CD4-positive, alpha-beta memory T cell (primary cell): ENCODE measurements around the gene CBLL2. TPM values are rescaled to one million over a fixed set of nuclear protein-coding genes. Genes with fewer than 3 reads are reported as not detected.
"Not testable (repeated sequence)": the region's sequence is repeated elsewhere in the genome, so short reads cannot be mapped to it uniquely, and the experiment has no call there.

Experiments used
- CTCF ChIA-PET: fragments of 350-600 bp; sonication (Branson Sonifier 250); formaldehyde crosslinking; loops from one replicate; lab custom pipeline; 2021; ENCODE audit warnings: inconsistent platforms; ENCODE audit not compliant: partially characterized antibody; lab: Charles Lee
- POLR2A ChIA-PET: fragments of 350-600 bp; sonication (Branson Sonifier 250); formaldehyde crosslinking; loops from one replicate; lab custom pipeline; 2021; ENCODE audit not compliant: partially characterized antibody; lab: Charles Lee
- DNase-seq, 5 donors: peaks; one replicate each; pipeline versions ENCODE4 v3.0.0 to v3.0.0-alpha.2; 2020 to 2022; ENCODE audit warnings: mixed read lengths in 1 of 5
- H3K27ac ChIP-seq: one replicate; pipeline ENCODE4 v1.7.0; 2013; ENCODE audit warnings: low read depth, low read length
- H3K27me3 ChIP-seq: 2 replicates; pipeline ENCODE4 v1.7.0; 2013; ENCODE audit warnings: mild to moderate bottlenecking, low read length, moderate library complexity; ENCODE audit not compliant: insufficient read depth
- H3K36me3 ChIP-seq: 2 replicates; pipeline ENCODE4 v1.7.0; 2013; ENCODE audit warnings: mild to moderate bottlenecking, low read length, moderate library complexity; ENCODE audit not compliant: insufficient read depth
- H3K4me1 ChIP-seq: 2 replicates; pipeline ENCODE4 v1.7.0; 2013; ENCODE audit warnings: mild to moderate bottlenecking, low read length, moderate library complexity; ENCODE audit not compliant: insufficient read depth
- H3K4me3 ChIP-seq, 2 donors: one replicate each; pipeline ENCODE4 v1.7.0; 2013; ENCODE audit warnings: low read length in 2 of 2, mild to moderate bottlenecking in 1 of 2
- H3K9me3 ChIP-seq, 2 donors: one replicate each; pipeline ENCODE4 v1.7.0; 2013; ENCODE audit warnings: low read length in 2 of 2, control low read depth in 1 of 2; ENCODE audit not compliant: control insufficient read depth in 1 of 2
- H3K27ac Mint-ChIP-seq, 7 donors: one replicate each; pipeline ENCODE4 v1.8.0; 2020 to 2021; ENCODE audit warnings: mixed read lengths in 7 of 7, mild to moderate bottlenecking in 6 of 7, inconsistent platforms in 3 of 7, moderate library complexity in 3 of 7
- H3K27me3 Mint-ChIP-seq, 2 donors: one replicate each; pipeline ENCODE4 v1.8.0; 2020 to 2021; ENCODE audit warnings: mixed read lengths in 2 of 2
- H3K36me3 Mint-ChIP-seq, 2 donors: one replicate each; pipeline ENCODE4 v1.8.0; 2020 to 2021; ENCODE audit warnings: mixed read lengths in 2 of 2, inconsistent platforms in 1 of 2, mild to moderate bottlenecking in 1 of 2
- H3K4me1 Mint-ChIP-seq, 4 donors: one replicate each; pipeline ENCODE4 v1.8.0; 2020 to 2021; ENCODE audit warnings: mixed read lengths in 4 of 4, mild to moderate bottlenecking in 1 of 4
- H3K4me3 Mint-ChIP-seq, 8 donors: one replicate each; pipeline ENCODE4 v1.8.0; 2020 to 2021; ENCODE audit warnings: mixed read lengths in 8 of 8, mild to moderate bottlenecking in 7 of 8, moderate library complexity in 6 of 8, inconsistent platforms in 3 of 8
- H3K9me3 Mint-ChIP-seq, 8 donors: one replicate each; pipeline ENCODE4 v1.8.0; 2020 to 2021; ENCODE audit warnings: mixed read lengths in 8 of 8, mild to moderate bottlenecking in 5 of 8, inconsistent platforms in 3 of 8, moderate library complexity in 1 of 8
- intact Hi-C: fragments of 100-400 bp; cut with micrococcal nuclease; formaldehyde crosslinking; loops from one replicate; pipeline ENCODE4 v1.15.1; 2023
- polyA plus RNA-seq, 2 donors: library from polyadenylated mRNA; unstranded; fragments of 300-500 nt; fragmentation: Illumina TruSeq; gene quantifications; one replicate each; pipeline ENCODE4 v1.2.3, GENCODE V29; 2021
- total RNA-seq, 2 experiments: library from RNA; stranded (reverse); gene quantifications; one replicate each; pipeline ENCODE4 v1.2.3, GENCODE V29; 2021

The CBLL2 gene
- total and polyA plus RNA-seq, 4 experiments from 2014 or later: not detected

DNA sequence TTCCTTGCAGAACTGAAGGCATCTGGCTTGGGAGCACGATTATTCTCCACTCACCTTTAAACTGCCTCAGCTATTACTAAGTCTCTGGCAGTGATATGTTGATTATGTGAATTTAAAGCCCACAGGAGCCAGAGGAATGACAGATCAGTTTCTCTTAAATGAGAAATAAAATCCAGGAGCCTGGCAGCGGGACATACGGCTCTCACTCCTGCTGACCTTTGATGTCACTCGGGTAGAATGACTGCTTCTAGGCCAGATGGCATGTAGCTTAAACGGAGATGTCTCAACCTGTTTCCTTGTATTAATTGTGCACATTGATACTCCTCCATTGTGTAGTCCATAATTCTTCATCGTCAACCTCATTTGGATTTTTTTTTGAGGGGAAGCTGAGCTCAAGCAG lies 4.0 kb upstream of the CBLL2 start:
- H3K4me3 ChIP-seq: no peak overlapping the region
- no peaks in the 10 kb centered on the region for H3K4me1 Mint-ChIP-seq
- no peak overlapping the region for H3K4me3 Mint-ChIP-seq
- no peaks in the 10 kb centered on the region for H3K27me3 ChIP-seq
- ChIA-PET POLR2A (no interaction called here), CTCF (no interaction called here)
- H3K27me3 Mint-ChIP-seq: no peaks in the 10 kb centered on the region
- H3K4me1 ChIP-seq: no peaks in the 10 kb centered on the region
- no peak for DNase-seq
- no peaks in the 10 kb centered on the region for H3K36me3 ChIP-seq
- no peak overlapping the region for H3K27ac ChIP-seq
- peaks cover 0 to 3% (median 0%) of the 10 kb centered on the region in 8 donors for H3K9me3 Mint-ChIP-seq
- H3K27ac Mint-ChIP-seq: no peak overlapping the region
- H3K9me3 ChIP-seq: no peaks in the 10 kb centered on the region
- no peaks in the 10 kb centered on the region for H3K36me3 Mint-ChIP-seq
- intact Hi-C loops: no loop called here

- no peaks in the 10 kb centered on the region for H3K4me1 ChIP-seq
- peaks cover 0 to 3% (median 0%) of the 10 kb centered on the region in 8 donors for H3K9me3 Mint-ChIP-seq
- CTCF ChIA-PET: no interaction called here
- H3K36me3 ChIP-seq: no peaks in the 10 kb centered on the region
- no peaks in the 10 kb centered on the region for H3K27me3 ChIP-seq
- POLR2A ChIA-PET: no interaction called here
- no peak overlapping the region for H3K4me3 Mint-ChIP-seq
- no peaks in the 10 kb centered on the region for H3K9me3 ChIP-seq
- intact Hi-C loops: no loop called here
- no peak for DNase-seq
- no peak overlapping the region for H3K4me3 ChIP-seq
- no peak overlapping the region for H3K27ac Mint-ChIP-seq
- no peaks in the 10 kb centered on the region for H3K36me3 Mint-ChIP-seq
- no peaks in the 10 kb centered on the region for H3K4me1 Mint-ChIP-seq
- H3K27me3 Mint-ChIP-seq: no peaks in the 10 kb centered on the region
- H3K27ac ChIP-seq: no peak overlapping the region
Measured at GRCh38 chrX:22273714-22274317, 1.1 kb downstream of the CBLL2 start.

- Histone ChIP-seq H3K4me3 (no peak overlapping the region), H3K27me3 (no peaks in the 10 kb centered on the region), H3K4me1 (no peaks in the 10 kb centered on the region), H3K9me3 (no peaks in the 10 kb centered on the region), H3K27ac (no peak overlapping the region), H3K36me3 (no peaks in the 10 kb centered on the region)
- H3K36me3 Mint-ChIP-seq: no peaks in the 10 kb centered on the region
- POLR2A ChIA-PET: no interaction called here
- intact Hi-C loops: no loop called here
- no peaks in the 10 kb centered on the region for H3K9me3 Mint-ChIP-seq
- no peak for DNase-seq
- no peaks in the 10 kb centered on the region for H3K27me3 Mint-ChIP-seq
- CTCF ChIA-PET: no interaction called here
- H3K27ac Mint-ChIP-seq: no peak overlapping the region
- no peak overlapping the region for H3K4me3 Mint-ChIP-seq
- no peaks in the 10 kb centered on the region for H3K4me1 Mint-ChIP-seq
Measured at GRCh38 chrX:22276781-22277180, 4.1 kb downstream of the CBLL2 start.

GRCh38 chrX:22278375-22278774 lies 5.7 kb downstream of the CBLL2 start:
- no peaks in the 10 kb centered on the region for H3K36me3 Mint-ChIP-seq
- no peak overlapping the region for H3K27ac ChIP-seq
- H3K4me3 Mint-ChIP-seq: no peak overlapping the region
- no peaks in the 10 kb centered on the region for H3K36me3 ChIP-seq
- H3K9me3 ChIP-seq: no peaks in the 10 kb centered on the region
- ChIA-PET CTCF (no interaction called here), POLR2A (no interaction called here)
- no peaks in the 10 kb centered on the region for H3K4me1 Mint-ChIP-seq
- H3K9me3 Mint-ChIP-seq: peaks cover 0 to 2% (median 0%) of the 10 kb centered on the region in 8 donors
- peak overlapping the region in 1 of 7 donors; percentile 37 for H3K27ac Mint-ChIP-seq
- DNase-seq: no peak
- no peaks in the 10 kb centered on the region for H3K4me1 ChIP-seq
- no peak overlapping the region for H3K4me3 ChIP-seq
- H3K27me3 ChIP-seq: no peaks in the 10 kb centered on the region
- H3K27me3 Mint-ChIP-seq: no peaks in the 10 kb centered on the region
- intact Hi-C loops: no loop called here

DNA sequence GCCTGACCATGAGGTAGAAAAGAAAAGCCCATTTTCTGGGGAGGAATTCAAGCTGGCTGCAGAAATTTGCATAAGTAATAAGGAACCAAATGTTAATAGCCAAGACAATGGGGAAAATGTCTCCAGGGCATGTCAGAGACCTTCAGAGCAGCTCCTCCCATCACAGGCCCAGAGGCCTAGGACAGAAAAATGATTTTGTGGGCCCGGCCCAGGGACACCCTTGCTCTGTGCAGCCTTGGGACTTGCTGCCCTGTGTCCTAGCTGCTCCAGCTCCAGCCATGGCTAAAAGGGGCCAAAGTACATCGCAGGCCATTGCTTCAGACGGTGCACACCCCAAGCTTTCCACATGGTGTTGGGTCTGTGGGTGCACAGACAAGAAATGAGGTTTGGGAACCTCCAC lies 16.5 kb downstream of the CBLL2 start:
- H3K9me3 Mint-ChIP-seq, H3K27ac Mint-ChIP-seq, H3K27me3 ChIP-seq, DNase-seq, intact Hi-C loops, H3K4me3 Mint-ChIP-seq, H3K4me1 ChIP-seq, H3K36me3 ChIP-seq, H3K4me1 Mint-ChIP-seq, H3K9me3 ChIP-seq, CTCF ChIA-PET, H3K4me3 ChIP-seq, H3K27me3 Mint-ChIP-seq, H3K27ac ChIP-seq, H3K36me3 Mint-ChIP-seq, POLR2A ChIA-PET: not testable (repeated sequence)

DNA sequence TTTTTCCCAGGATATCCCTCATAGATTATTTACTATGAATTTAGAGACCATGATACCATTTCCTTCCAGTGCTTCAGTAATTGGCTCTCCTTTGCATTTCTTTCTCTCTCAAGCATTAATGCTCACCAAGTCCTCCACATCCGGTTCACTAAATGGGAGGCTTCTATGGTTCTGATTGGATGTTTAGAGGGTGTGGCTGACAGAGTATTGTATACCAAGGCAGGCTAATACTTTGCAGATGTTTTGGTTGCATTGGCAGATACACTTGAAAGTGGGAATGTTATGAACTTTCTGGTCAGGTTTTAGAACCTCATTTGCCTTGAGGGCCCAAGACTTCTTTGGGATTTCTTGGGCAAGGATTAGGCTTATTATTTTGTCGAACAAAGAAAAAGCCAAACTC lies 24.2 kb downstream of the CBLL2 start:
- intact Hi-C loops: no loop called here
- POLR2A ChIA-PET: no interaction called here
- no peaks in the 10 kb centered on the region for H3K4me1 ChIP-seq
- no peak overlapping the region for H3K27ac ChIP-seq
- no peaks in the 10 kb centered on the region for H3K4me1 Mint-ChIP-seq
- H3K4me3 ChIP-seq: no peak overlapping the region
- H3K27me3 ChIP-seq: no peaks in the 10 kb centered on the region
- no peak for DNase-seq
- H3K36me3 ChIP-seq: no peaks in the 10 kb centered on the region
- H3K4me3 Mint-ChIP-seq: no peak overlapping the region
- H3K9me3 ChIP-seq: no peaks in the 10 kb centered on the region
- H3K9me3 Mint-ChIP-seq: peaks cover 0 to 2% (median 0%) of the 10 kb centered on the region in 8 donors
- no peak overlapping the region for H3K27ac Mint-ChIP-seq
- H3K36me3 Mint-ChIP-seq: no peaks in the 10 kb centered on the region
- no peaks in the 10 kb centered on the region for H3K27me3 Mint-ChIP-seq
- CTCF ChIA-PET: no interaction called here

GRCh38 chrX:22300130-22300529 lies 27.4 kb downstream of the CBLL2 start:
- H3K9me3 Mint-ChIP-seq: no peaks in the 10 kb centered on the region
- no peaks in the 10 kb centered on the region for H3K27me3 Mint-ChIP-seq
- Histone ChIP-seq H3K4me3 (no peak overlapping the region), H3K27ac (no peak overlapping the region), H3K4me1 (no peaks in the 10 kb centered on the region), H3K9me3 (no peaks in the 10 kb centered on the region), H3K36me3 (no peaks in the 10 kb centered on the region), H3K27me3 (no peaks in the 10 kb centered on the region)
- POLR2A ChIA-PET: no interaction called here
- no peak overlapping the region for H3K27ac Mint-ChIP-seq
- intact Hi-C loops: no loop called here
- no peak overlapping the region for H3K4me3 Mint-ChIP-seq
- CTCF ChIA-PET: no interaction called here
- DNase-seq: no peak
- no peaks in the 10 kb centered on the region for H3K36me3 Mint-ChIP-seq
- no peaks in the 10 kb centered on the region for H3K4me1 Mint-ChIP-seq

DNA sequence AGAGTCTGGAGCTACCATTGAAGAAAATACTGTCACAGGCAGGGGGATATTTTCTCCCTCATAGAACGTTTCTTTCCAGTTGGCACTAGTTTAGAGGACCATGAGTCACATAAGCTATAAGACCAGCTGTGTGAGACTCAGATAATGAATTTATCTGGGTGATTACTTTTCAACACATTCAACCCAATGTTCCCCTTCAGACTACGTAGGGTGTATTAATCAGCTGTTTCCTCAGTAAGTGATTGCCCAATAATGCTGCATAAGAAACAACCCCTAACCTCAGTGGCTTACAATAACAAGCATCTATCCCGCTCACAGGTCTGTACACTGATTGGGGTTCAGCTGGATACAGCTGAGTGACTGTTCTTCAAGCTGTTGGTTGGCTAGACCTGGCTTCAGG lies 38.1 kb downstream of the CBLL2 start:
- DNase-seq: no peak
- no peak overlapping the region for H3K4me3 Mint-ChIP-seq
- Histone ChIP-seq H3K9me3 (no peaks in the 10 kb centered on the region), H3K27ac (no peak overlapping the region), H3K27me3 (no peaks in the 10 kb centered on the region), H3K36me3 (no peaks in the 10 kb centered on the region), H3K4me3 (no peak overlapping the region), H3K4me1 (no peaks in the 10 kb centered on the region)
- intact Hi-C loops: no loop called here
- POLR2A ChIA-PET: no interaction called here
- no peaks in the 10 kb centered on the region for H3K9me3 Mint-ChIP-seq
- no peaks in the 10 kb centered on the region for H3K36me3 Mint-ChIP-seq
- H3K27ac Mint-ChIP-seq: no peak overlapping the region
- CTCF ChIA-PET: interaction anchor here (1.2 kb wide), 1 partner anchor 20 kb away, joined by 3 read pairs; no protein-coding TSS in a partner anchor
- no peaks in the 10 kb centered on the region for H3K4me1 Mint-ChIP-seq
- no peaks in the 10 kb centered on the region for H3K27me3 Mint-ChIP-seq
